ENCODE data around the gene PARS2. TPM values are rescaled to one million over a fixed set of nuclear protein-coding genes. Genes with fewer than 3 reads are reported as not detected.
"Not testable (repeated sequence)": the region's sequence is repeated elsewhere in the genome, so short reads cannot be mapped to it uniquely, and the experiment has no call there.

Gene PARS2
- total and polyA plus RNA-seq, 2 of the 4 experiments (the other 2 are of a cell fraction): 3.4 to 6.3 TPM

DNA sequence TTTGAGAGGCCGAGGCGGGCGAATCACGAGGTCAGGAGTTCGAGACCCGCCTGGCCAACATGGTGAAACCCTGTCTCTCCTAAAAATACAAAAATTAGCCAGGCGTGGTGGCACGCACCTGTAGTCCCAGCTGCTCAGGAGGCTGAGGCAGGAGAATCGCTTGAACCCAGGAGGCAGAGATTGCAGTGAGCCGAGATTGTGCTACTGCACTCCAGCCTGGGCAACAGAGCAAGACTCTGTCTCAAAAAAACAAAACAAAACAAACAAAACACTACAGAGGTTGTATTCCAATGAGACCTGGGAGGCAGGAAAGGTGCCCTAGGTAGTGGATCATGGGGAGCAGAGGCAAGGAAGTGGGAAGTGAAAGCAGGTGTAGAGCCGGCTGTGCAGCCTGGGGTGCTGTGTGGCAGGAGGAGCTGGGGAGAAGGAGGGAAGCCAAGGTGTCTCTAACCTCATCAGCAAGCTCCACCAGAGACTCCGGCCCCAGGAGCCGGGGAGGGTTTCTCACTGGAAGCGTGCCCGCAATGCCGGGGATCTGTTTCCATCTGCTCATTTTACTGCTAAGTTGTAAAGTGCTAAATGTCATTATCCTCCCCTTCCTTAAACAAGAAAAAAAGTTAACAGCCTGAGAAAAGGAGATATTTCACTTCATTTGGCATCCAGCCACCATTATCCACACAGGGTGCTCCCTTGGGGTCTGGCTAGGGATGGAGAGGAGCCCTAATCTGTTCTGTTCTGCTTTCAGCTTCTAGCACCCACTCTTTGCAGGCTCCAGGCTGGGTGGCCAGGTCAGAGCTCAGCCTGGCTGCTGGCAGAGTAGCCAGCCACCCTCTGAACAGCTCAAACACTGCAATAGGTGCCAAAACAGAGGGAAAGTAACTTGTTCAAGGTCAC, 11.8 kb upstream of the PARS2 start:
- H4K20me1 ChIP-seq (ENCODE audit: insufficient read depth, low read length); intact Hi-C loops (cut with micrococcal nuclease); H3K4me3 ChIP-seq (ENCODE audit: insufficient read depth, low read depth, low read length); H3K27ac ChIP-seq (ENCODE audit: insufficient read depth, low read length); H2BK20ac ChIP-seq (ENCODE audit: low read depth, low read length); H4K8ac ChIP-seq (ENCODE audit: low read depth in 2 of 2, low read length in 2 of 2); BruUV-seq (replicated peaks); H4K5ac ChIP-seq (ENCODE audit: low read depth, low read length); H3K36me3 ChIP-seq (ENCODE audit: control insufficient read depth, insufficient read depth, low read length); H3K9me1 ChIP-seq (ENCODE audit: insufficient read depth, low read length); ATAC-seq (ENCODE audit: low read depth); dilution Hi-C loops (cut with HindIII; ENCODE audit: low sequenced_read_pairs, unreplicated experiment); H2AFZ ChIP-seq (replicated peaks; ENCODE audit: low read length, poor library complexity); H3K4ac ChIP-seq (ENCODE audit: low read depth, low read length); H3K9ac ChIP-seq (ENCODE audit: low read depth, low read length); H3K18ac ChIP-seq (ENCODE audit: low read depth, low read length); H3K14ac ChIP-seq (replicated peaks; ENCODE audit: low read depth, low read length); POLR2A ChIA-PET (ENCODE audit: unreplicated experiment); H2AK5ac ChIP-seq (ENCODE audit: low read depth, low read length); H3K9me3 ChIP-seq (ENCODE audit: control insufficient read depth, insufficient read depth, low read length); H2AK9ac ChIP-seq (replicated peaks; ENCODE audit: low read depth, low read length, poor library complexity); H3K4me2 ChIP-seq (ENCODE audit: low read depth, low read length); DNase-seq; H2BK120ac ChIP-seq (ENCODE audit: low read depth, low read length); H2BK5ac ChIP-seq (ENCODE audit: low read depth, low read length, poor library complexity, severe bottlenecking); H3K79me1 ChIP-seq (ENCODE audit: low read depth in 1 of 2, low read length in 2 of 2); H3K23ac ChIP-seq (ENCODE audit: low read depth, low read length); H4K91ac ChIP-seq (ENCODE audit: insufficient read depth, low read depth, low read length); H2BK15ac ChIP-seq (ENCODE audit: low read depth, low read length); H3K4me1 ChIP-seq (ENCODE audit: control insufficient read depth, insufficient read depth, low read length); H3K56ac ChIP-seq (ENCODE audit: extremely low read depth, insufficient read depth, low read length): not testable (repeated sequence)
- CTCF ChIA-PET: interaction anchor here (0.6 kb wide), 1 partner anchor 34 kb away, joined by 4 read pairs; no protein-coding TSS in a partner anchor
- WGBS, 2 experiments (ENCODE audit: extremely low coverage in 2 of 2, insufficient read length in 1 of 2): no CpG with 5 or more reads among the region's 16 CpGs
- peaks cover 41% of the 10 kb centered on the region for H3K27me3 ChIP-seq (ENCODE audit: control insufficient read depth, insufficient read depth, low read length)
- in situ Hi-C loops (cut with MboI; ENCODE audit: low sequenced_read_pairs): loop anchor here (25.0 kb wide), 1 partner anchor 914 kb away; no protein-coding TSS in a partner anchor
